Measurements from ENCODE around the gene PREX1. TPM values are rescaled to one million over a fixed set of nuclear protein-coding genes. Genes with fewer than 3 reads are reported as not detected.

The PREX1 gene
- total RNA-seq, 1 experiment from 2014 or later: 9.5 TPM

DNA sequence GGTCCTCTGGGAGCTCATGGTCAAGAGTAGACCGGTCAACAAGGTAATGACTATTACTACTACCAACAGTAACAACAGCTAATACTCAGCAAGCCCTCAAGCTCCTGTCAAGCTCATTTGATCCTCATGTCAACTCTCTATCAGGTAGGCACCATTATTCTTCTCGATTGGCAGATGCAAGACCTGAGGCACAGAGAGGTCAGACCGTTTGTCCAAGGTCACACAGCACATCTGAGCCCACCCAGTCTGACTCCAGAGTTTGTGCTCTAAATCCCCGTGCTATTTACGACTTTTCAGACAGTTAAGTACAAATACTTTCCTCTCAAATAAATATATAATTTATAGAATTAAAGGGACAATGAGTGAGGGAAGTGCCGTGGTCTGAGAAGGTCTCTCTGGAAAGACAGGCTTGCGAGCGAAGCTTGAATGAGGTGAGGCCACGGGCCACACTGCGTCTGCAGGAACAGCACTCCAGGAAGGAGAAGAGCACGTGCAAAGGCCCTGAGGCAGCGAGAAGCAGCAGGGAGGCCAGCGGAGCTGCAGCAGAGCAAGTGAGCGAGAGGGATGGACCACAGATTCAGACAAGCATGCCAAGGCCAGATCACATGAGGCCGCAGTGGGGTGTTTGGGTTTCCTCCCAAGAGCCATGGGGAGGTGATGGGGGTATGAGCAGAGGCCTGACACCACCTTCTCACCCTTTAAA lies 117.3 kb downstream of the PREX1 start:
- H3K4me1 ChIP-seq: no peaks in the 10 kb centered on the region; the same call in 1 of the 2 replicates
- H3K9me3 ChIP-seq: no peaks in the 10 kb centered on the region
- ChIA-PET POLR2A (no interaction called here), CTCF (interaction anchor here (1.2 kb wide), 1 partner anchor 53 kb away, joined by 5 read pairs; no protein-coding TSS in a partner anchor)
- intact Hi-C loops (cut with micrococcal nuclease; ENCODE audit: unreplicated experiment): no loop called here
- H3K4me3 ChIP-seq (ENCODE audit: low read depth, low read length): no peak overlapping the region
- no peaks in the 10 kb centered on the region for H3K27me3 ChIP-seq (replicated peaks; ENCODE audit: control insufficient read depth, insufficient read depth, low read length)
- TF ChIP-seq, protein P1, sequence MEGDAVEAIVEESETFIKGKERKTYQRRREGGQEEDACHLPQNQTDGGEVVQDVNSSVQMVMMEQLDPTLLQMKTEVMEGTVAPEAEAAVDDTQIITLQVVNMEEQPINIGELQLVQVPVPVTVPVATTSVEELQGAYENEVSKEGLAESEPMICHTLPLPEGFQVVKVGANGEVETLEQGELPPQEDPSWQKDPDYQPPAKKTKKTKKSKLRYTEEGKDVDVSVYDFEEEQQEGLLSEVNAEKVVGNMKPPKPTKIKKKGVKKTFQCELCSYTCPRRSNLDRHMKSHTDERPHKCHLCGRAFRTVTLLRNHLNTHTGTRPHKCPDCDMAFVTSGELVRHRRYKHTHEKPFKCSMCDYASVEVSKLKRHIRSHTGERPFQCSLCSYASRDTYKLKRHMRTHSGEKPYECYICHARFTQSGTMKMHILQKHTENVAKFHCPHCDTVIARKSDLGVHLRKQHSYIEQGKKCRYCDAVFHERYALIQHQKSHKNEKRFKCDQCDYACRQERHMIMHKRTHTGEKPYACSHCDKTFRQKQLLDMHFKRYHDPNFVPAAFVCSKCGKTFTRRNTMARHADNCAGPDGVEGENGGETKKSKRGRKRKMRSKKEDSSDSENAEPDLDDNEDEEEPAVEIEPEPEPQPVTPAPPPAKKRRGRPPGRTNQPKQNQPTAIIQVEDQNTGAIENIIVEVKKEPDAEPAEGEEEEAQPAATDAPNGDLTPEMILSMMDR (IDR thresholded peaks at IDR 0.05; ENCODE audit: insufficient read depth in 1 of 2, low read depth in 1 of 2, low read length in 1 of 2, severe bottlenecking in 1 of 2, unreplicated experiment in 1 of 2): no peak
- no peaks in the 10 kb centered on the region for H3K36me3 ChIP-seq (ENCODE audit: control insufficient read depth, insufficient read depth, low read length)
- no TSS peak for BruUV-seq (replicated peaks)
- H3K27me3 Mint-ChIP-seq (ENCODE audit: insufficient read depth, unreplicated experiment): no peaks in the 10 kb centered on the region
- DNase-seq: no peak
- no peak overlapping the region for H3K4me3 Mint-ChIP-seq (ENCODE audit: unreplicated experiment)
- peaks cover 11% of the 10 kb centered on the region for H3K4me1 Mint-ChIP-seq (ENCODE audit: low read depth, unreplicated experiment)
- no peak overlapping the region for H3K27ac Mint-ChIP-seq (ENCODE audit: unreplicated experiment)
- H3K36me3 Mint-ChIP-seq (ENCODE audit: insufficient read depth, unreplicated experiment): no peaks in the 10 kb centered on the region
- no peaks in the 10 kb centered on the region for H3K9me3 Mint-ChIP-seq (ENCODE audit: unreplicated experiment)

DNA sequence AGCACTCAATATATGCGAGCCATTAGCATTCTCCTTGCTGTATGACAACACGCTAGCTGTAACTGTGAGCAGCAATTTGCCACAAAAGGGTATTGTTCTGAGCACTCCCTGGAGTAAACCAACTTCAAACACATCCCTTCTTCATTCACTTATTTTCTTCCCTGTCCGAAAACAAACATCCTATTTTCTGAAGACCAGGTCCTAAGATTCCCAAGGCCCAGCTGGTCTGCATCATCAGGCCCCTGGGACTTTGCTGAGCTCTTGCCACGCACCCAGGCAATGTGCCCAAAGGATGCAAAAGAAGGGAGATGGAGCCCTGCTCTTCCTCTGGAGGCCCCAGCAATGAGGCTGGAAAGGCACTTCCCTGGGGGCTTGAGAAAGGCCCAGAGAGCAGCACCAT lies 118.1 kb downstream of the PREX1 start:
- intact Hi-C loops (cut with micrococcal nuclease; ENCODE audit: unreplicated experiment): no loop called here
- POLR2A ChIA-PET: no interaction called here

DNA sequence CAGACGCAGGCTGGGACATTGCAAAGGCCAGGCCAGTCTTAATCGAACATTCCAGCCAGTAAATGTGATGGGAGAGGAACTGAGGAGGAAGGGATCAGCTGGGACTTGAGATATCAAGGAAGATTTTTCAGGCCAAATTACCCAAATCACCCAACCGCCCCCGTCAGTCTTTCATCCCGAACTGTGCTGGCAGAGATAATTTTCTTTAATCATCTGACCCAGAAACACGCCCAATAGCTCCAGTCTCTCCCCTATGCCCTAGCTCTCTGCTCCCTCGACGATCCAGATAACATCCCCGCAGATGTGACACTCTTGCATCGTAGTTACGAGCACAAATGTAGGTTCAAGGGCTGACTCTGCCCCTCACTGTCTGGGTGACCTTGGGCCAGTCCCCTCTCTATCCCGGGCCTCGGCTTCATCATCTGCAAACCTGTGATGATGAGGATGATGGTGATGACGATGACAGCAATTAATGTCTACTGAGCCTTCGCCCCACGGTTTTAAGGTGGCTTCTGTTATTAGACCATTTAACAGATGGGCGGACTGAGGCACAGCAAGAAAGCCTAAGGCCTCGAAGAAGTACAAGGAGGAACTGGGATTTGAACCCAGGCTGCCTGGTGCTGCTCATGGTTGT lies 118.6 kb downstream of the PREX1 start:
- no peak for DNase-seq
- no TSS peak for BruUV-seq (replicated peaks)
- H3K27ac Mint-ChIP-seq (ENCODE audit: unreplicated experiment): no peak overlapping the region
- intact Hi-C loops (cut with micrococcal nuclease; ENCODE audit: unreplicated experiment): no loop called here
- no peaks in the 10 kb centered on the region for H3K36me3 ChIP-seq (ENCODE audit: control insufficient read depth, insufficient read depth, low read length)
- ChIA-PET CTCF (interaction anchor here (1.2 kb wide), 1 partner anchor 52 kb away, joined by 5 read pairs; no protein-coding TSS in a partner anchor), POLR2A (no interaction called here)
- H3K4me1 ChIP-seq: peaks cover 7% of the 10 kb centered on the region
- no peak overlapping the region for H3K4me3 ChIP-seq (ENCODE audit: low read depth, low read length)
- no peaks in the 10 kb centered on the region for H3K9me3 Mint-ChIP-seq (ENCODE audit: unreplicated experiment)
- no peaks in the 10 kb centered on the region for H3K9me3 ChIP-seq
- H3K36me3 Mint-ChIP-seq (ENCODE audit: insufficient read depth, unreplicated experiment): no peaks in the 10 kb centered on the region
- TF ChIP-seq, protein P1 (IDR thresholded peaks at IDR 0.05; ENCODE audit: insufficient read depth in 1 of 2, low read depth in 1 of 2, low read length in 1 of 2, severe bottlenecking in 1 of 2, unreplicated experiment in 1 of 2): no peak
- H3K4me1 Mint-ChIP-seq (ENCODE audit: low read depth, unreplicated experiment): peaks cover 16% of the 10 kb centered on the region
- no peaks in the 10 kb centered on the region for H3K27me3 ChIP-seq (replicated peaks; ENCODE audit: control insufficient read depth, insufficient read depth, low read length)
- no peak overlapping the region for H3K4me3 Mint-ChIP-seq (ENCODE audit: unreplicated experiment)
- no peaks in the 10 kb centered on the region for H3K27me3 Mint-ChIP-seq (ENCODE audit: insufficient read depth, unreplicated experiment)

More for the DNA sequence above, 118.1 kb downstream of the PREX1 start:
- Mint-ChIP-seq H3K36me3 (ENCODE audit: insufficient read depth, unreplicated experiment) (no peaks in the 10 kb centered on the region), H3K27ac (ENCODE audit: unreplicated experiment) (no peak overlapping the region), H3K9me3 (ENCODE audit: unreplicated experiment) (no peaks in the 10 kb centered on the region), H3K4me3 (ENCODE audit: unreplicated experiment) (no peak overlapping the region), H3K4me1 (ENCODE audit: low read depth, unreplicated experiment) (peaks cover 16% of the 10 kb centered on the region), H3K27me3 (ENCODE audit: insufficient read depth, unreplicated experiment) (no peaks in the 10 kb centered on the region)
- TF ChIP-seq, protein P1 (IDR thresholded peaks at IDR 0.05; ENCODE audit: insufficient read depth in 1 of 2, low read depth in 1 of 2, low read length in 1 of 2, severe bottlenecking in 1 of 2, unreplicated experiment in 1 of 2): no peak
- DNase-seq: no peak
- Histone ChIP-seq H3K27me3 (replicated peaks; ENCODE audit: control insufficient read depth, insufficient read depth, low read length) (no peaks in the 10 kb centered on the region), H3K4me3 (ENCODE audit: low read depth, low read length) (no peak overlapping the region), H3K4me1 (peaks cover 7% of the 10 kb centered on the region), H3K36me3 (ENCODE audit: control insufficient read depth, insufficient read depth, low read length) (no peaks in the 10 kb centered on the region), H3K9me3 (no peaks in the 10 kb centered on the region)
- no TSS peak for BruUV-seq (replicated peaks)
- CTCF ChIA-PET: interaction anchor here (1.2 kb wide), 1 partner anchor 52 kb away, joined by 5 read pairs; no protein-coding TSS in a partner anchor

Measured in Caco-2 (cell line).